Colon (tissue), 2 donors: Measurements from ENCODE around the gene PRDM2.

Experiments used
- FAIRE-seq: peaks from 2 replicates; lab custom pipeline; 2012; peaks lifted over from hg19 to GRCh38; lab: Jason Lieb, UNC
- donor health status: control.
- donor health status: control.

PRDM2 gene

DNA sequence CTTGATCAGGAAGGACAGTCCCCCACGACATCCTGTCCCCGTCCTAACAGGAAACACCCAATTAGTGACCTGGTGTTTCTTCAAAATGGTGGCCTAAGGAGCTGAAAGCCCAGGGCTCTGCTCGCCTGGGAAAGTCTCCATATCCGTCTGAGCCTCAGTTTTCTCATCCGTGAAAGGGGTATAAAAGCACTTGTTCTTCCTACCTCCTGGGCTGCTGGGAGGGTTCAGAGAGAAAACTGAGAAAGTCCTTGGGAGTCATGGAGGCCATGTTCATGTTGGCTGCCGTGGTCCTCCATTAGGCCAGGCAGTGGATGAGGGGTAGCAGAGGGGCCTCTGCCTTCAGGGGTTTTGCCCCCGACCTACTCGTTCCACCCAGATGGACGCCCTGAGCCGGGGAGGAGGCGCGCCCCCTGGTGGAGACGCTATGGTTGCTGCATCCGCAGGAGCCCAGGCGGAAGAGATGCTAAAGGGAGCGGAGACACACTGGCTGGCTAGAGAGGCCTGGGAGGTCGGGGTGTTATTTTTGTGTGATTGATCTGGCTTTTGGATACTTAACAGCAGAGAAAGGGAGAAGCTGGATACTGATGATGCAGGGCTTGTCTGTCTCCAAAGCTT is 113.5 kb downstream of the PRDM2 start:
- no peak for FAIRE-seq

DNA sequence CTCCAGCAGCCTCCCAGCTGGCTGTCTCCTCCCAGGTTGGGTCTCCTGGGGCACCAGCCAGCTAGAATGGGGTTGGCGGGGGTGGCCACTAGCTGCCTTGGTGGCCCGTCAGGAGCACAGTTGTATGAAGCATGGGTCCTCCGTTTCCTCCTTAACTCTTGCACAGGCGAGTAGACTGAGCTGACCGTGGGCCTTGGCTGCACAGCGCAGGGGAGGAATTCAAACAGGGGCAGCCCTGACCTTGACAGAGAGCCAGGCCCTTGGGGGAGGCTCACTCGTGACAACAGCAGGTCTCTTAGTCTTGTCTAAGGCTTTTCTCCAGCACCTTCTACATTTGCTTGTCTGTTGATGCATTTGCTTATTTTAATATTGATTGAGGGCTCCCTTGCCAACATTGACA is 114.1 kb downstream of the PRDM2 start:
- FAIRE-seq, result no peak

DNA sequence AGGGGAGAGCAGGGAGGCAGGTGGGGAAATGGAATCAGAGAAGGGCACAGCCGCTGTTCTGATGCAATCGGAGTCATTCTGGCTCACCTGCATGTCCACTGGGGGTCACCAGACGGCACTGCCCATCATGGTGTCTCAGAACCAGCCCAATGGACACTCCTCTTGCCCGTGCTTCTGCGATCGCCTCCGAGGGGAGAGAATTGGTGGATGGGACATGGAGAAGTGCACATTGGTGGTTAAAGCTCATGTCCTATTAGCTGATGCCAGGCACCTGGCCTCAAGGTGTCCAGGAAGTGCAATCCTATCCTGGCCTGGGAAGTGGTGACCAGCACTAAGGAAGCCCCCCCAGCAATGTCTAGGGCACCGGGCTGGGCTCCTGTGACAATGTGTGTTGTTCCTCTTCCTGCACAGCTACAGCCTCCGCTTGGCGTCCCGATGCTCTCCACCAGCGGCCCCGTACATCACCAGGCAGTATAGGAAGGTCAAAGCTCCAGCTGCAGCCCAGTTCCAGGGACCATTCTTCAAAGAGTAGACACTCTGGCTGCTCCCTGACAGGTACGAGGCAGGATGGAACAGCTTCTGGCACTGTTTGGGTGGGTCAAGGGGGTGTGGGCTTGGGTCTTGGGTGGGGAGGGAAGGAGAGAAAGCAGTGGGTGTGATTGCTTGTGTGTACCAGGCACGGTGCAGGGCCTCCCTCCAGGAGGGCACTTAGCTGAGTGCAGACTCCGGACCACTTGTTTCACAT is 116.2 kb downstream of the PRDM2 start:
- FAIRE-seq, result no peak

DNA sequence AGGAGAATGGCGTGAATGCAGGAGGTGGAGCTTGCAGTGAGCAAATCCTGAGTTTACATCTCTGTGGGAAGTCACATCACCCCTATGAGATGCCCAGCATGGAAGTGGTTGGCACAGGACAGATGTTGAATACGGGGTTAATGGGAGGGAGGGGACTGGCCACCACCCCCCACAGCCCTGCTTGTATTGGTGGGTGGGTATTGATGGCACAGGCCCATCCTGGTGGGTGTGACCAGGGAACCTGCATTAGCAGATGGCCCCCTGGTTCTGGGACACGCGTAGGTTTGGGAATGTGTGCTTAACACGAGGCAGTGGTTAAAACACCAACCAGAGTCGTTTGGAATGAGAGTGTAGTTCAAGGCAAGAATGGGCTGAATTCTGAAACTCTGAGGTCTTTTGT is 117.9 kb downstream of the PRDM2 start:
- FAIRE-seq, result no peak

DNA sequence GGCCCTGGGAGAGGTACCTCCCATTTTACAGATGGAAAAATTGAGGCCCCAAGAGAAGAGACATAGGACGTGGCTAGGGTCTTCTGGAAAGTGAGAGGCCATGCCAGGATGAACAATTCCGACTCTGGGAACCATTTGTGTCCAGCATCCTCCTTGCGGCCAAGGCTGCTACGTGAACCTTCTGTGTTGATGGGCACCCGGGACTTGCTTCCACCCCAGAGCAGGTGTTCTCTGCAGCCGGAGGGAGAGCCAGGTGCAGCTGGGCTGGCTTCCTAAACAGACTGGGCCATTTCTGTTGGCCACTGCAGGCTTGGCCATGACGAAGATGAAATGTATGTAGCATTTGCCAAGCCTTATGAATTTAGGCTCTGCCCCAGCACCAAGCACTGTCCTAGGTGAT is 118.9 kb downstream of the PRDM2 start:
- no peak for FAIRE-seq

DNA sequence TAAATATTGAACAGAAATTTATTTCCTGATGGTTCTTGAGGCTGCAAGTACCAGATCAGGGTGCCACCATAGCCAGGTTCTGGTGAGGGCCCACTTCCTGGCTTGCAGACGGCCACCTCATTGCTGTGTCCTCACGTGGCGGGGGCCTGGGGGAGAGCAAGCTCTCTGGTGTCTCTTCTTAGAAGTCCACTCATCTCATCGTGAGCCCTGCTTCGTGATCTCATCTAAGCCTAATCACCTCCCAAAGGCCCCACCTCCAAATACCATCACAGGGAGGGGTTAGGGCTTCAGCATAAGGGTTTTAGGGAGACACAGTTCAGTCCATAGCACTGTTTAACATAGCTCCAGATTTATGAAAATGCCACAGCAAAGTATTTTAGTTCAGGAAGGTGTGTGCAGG is 119.7 kb downstream of the PRDM2 start:
- FAIRE-seq, result no peak

DNA sequence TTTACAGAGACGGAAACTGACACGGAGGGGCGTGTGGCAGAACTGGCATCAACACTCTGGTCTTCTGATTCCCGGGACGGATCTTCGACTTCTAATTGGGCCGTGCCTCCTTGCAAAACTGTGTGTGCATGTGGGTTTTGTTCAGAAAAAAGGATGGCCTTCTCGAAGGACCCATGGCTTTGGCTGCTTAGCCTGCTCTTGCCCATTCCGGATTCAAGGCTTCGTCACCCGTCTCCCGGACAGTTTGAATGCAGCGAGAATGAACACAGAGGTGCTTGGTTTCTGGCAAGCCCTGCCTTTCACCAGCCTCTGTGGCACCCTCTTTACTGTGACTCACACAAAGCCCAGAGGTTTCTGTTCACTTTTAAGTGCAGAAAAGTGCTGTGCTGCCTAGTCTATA is 120.1 kb downstream of the PRDM2 start:
- FAIRE-seq, result no peak

DNA sequence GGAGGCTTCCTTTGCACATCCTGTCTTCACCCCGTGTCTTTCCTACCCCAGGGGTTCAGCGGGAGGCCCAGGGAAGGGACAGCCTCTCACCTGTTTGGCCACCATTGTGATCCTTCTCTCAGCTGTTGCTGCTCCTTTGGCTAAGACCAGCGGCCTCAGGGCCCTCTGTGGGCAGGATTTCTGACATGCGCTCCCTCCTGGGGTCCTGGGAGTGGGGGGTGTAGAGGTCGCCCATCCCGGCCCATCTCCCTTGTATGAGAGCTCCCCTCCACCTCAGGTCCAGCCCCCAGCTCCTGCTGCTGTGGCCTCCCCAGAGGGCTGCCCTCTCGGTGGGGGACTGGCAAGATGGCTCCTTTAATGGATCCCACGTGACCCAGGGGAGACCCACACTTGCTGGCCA is 120.5 kb downstream of the PRDM2 start:
- no peak for FAIRE-seq

DNA sequence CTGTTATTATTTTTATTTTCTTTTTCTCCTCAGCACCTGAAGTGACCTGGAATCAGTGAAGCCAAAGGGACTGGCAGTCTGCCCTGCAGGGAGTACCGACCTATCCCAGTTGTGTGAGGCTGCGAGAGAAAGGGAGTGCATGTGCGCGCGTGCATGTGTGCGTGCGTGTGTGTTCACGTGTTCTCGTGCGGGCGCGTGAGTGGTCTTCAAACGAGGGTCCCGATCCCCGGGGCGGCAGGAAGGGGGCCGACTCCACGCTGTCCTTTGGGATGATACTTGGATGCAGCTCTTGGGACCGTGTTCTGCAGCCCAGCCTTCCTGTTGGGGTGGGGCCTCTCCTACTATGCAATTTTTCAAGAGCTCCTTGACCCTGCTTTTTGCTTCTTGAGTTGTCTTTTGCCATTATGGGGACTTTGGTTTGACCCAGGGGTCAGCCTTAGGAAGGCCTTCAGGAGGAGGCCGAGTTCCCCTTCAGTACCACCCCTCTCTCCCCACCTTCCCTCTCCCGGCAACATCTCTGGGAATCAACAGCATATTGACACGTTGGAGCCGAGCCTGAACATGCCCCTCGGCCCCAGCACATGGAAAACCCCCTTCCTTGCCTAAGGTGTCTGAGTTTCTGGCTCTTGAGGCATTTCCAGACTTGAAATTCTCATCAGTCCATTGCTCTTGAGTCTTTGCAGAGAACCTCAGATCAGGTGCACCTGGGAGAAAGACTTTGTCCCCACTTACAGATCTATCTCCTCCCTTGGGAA is 123.3 kb downstream of the PRDM2 start:
- FAIRE-seq, result no peak

DNA sequence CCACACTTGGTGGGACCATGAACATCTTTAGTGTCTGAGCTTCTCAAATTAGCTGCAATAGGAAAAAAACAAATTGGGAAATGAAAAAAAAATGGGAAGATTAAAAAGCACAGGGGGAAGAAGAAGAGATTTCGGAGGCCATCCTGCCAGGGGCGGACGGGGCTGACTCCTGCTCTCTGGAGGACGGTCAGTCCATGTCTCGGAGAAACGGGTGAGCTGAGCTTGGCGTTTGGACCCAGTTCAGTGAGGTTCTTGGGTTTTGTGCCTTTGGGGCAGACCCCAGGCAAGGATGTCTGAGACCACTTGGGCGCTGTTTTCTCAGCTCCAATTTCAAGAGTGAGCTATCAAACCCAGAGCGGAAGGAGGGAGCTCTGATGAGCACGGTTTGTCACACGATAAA is 123.9 kb downstream of the PRDM2 start:
- no peak for FAIRE-seq

DNA sequence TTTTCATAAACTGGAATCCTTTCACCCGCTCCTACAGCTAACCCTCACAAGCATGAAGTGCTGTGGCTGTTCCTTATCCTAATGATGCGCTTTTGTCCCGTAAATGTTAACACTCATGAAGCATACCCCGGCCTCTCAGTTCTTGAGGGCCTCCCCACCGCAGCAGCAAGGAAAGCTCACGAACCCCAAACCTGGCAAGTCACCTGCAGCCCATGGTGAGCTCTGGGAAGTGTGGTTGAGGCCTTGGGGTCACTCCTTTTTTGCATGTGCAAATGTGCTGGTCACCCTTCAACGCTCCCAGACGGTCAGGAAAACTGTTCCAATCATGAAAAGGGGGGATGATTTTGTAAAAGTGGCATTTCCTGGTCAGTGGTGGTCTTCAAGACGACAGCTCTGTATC is 124.6 kb downstream of the PRDM2 start:
- no peak for FAIRE-seq

DNA sequence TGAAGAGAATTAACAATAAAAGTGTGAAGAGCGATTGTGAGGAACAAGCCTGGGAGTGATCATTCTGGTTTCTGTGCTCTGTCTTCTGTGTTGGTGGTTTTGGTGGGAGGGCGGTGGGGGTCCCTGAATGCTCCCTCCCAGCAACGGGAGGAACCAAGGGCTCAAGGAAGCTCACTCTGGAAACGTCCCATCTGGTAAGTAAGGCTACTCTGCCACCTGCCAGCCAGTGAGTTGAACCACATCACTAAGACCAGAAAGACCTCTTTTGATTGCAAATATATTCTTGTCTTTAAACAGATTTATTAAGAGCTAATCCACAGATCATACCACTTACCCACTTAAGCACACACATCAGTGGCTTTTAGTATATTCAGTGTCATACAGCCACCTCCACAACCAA is 125.0 kb downstream of the PRDM2 start:
- FAIRE-seq, result no peak

DNA sequence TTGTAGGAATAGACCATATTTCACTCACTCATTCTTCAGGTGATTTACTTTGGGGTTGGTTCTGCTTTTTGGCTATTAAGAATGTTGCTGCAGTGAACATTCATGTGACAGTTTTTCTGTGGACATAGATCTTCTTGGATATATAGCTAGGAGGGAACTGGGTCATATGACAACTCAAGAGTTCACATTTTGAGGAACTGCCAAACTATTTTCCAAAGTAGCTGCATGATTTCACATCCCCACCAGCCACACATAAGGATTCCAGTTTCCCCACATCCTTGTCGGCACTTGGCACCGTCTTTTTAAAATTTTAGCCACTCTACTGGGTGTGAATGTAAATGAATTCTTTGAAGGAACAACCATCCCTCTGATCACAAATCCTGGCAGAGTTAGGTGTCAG is 126.0 kb downstream of the PRDM2 start:
- FAIRE-seq, result no peak

DNA sequence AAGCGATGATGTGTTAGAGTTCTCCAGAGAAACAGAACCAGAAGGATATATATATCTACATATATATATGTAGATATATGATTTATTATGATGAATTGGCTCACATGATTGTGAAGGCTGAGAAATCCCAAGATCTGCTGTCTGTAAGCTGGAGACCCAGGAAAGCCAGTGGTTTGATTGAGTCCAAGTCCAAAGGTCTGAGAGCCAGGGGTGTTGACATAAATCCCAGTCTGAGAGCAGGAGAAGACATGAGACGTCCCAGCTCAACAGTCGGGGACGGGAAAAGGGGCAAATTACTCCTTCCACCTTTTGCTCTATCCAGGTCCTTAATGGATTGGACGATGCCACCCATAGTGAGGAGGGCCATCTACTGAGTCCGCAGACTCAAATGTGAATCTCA is 126.6 kb downstream of the PRDM2 start:
- no peak for FAIRE-seq

DNA sequence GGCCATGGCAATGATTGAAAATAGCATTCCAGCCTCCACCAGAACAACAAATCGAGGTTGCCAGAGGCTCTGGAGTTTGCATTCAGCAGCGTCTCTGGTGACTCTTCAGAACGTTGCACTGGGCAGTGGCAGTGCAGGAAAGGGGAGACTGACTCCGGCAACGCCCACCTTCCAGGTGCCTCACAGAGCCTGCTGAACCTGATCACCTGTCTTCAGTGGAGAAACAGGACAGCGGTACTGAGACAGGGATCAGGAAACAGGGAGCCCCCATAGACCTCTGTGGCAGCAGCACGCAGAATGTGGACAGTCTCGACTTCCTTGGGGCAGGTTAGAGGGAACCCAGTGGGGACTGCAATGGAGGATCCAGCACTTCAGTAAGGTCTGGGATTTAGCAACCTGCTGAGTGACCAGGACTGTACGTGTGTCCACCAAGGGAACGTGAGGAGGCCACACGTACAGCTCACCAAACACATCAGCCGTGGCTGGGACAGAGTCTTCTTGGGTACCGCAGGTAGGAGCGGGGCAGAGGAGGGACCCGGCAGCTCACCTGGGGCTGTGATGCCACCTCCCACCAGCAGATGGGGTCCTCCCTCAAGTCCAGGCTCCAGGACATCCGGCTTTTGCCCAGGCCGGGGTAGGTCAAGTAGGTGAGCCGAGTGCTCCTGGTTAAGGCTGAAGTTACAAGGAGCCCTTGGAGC is 128.6 kb downstream of the PRDM2 start:
- no peak for FAIRE-seq

DNA sequence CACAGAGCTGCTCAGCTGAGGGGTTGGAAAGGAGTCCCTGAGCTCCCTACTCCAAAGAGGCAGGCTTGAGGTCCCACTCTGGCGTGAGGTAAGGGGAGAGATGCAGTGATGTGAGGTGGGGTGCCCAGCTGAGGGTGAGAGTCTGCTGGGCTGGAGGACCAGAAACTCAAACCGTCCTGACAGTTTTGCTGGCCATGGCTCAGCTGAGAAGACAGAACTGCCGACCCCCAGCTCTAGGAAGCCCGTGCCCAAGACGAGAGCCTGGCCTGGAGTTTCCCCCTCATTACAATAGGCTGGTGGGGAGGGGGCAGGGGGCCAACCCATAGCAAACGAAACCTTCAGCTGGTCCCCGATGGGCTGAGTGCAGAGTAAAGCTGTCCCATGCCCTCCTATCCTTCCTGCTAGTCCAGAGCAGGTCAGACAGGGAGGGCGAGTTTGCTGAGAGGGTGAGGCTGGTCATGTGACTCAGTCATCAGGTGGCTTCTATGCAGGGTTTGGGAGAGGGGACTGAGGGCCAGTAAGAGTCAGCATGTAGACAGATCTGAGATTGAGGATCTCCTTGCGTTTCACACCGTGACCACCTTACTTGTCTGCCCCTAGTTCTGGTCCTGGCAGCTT is 129.3 kb downstream of the PRDM2 start:
- no peak for FAIRE-seq

DNA sequence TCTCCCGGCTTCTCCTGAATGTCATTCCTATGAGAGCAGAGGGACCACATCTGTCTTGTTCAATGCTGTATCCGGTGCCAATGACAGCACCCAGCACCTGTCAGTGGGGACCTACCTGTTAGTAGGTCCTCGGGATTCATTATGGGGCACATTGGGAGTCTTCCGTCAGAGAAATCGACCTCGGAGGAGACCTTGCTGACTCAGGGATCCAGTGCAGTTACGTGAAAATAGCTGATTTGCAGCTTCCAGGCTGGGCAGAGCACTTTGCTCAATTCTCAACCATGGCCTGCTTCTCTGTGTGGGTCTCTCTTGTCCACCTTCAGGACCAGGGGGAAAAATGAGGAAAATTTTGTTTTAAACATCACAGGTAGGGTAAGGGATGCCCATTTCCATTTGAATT is 130.2 kb downstream of the PRDM2 start:
- FAIRE-seq, result no peak

DNA sequence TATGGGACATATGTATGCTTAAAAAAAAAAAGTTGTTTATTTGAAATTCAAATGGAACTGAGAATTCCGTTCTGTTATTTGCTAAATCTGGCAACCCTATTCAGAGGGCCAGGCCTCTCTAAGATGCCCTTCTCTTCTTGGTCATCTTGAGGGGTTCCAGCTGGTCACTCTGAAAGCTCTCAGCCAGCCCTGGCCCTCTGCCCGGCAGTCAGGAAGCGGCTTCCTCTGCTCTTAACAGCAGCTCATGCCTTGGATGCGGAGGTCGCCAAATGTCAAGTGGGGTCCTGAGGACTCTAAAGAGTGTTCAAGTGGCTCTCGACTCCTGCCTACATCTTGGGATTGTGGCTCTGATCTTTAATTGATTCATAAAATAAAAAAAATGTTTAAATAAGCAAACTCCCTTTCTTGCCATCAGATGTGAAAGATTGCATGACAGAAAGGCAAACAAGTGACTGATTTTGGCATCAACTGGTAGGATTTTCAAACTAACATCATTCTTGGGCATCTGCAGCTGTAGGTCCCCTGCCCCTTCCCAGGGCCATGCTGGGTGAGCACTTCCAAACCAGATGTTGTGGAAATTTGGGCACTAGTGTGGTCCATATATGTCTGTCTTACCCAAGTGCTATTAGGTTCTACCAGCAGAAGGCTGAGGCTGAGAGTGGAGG is 130.8 kb downstream of the PRDM2 start:
- no peak for FAIRE-seq

DNA sequence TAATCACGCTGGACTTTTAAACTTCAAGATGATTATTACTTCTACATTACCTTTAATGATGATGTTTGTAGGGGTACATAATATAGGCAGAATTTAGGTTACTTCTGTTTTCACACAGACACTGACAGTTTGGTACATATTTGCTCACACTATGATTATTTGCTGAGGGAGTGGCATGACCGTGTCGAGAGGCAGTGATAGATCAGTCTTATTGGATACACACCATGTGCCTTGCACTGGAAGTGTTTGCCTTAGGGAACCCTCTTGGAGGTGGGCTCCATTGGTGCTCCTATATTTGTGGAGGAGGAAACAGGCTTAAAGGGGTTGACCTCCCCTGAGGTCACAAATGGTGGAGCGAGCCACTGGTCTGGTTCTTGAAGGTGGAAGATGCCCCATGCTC is 132.1 kb downstream of the PRDM2 start:
- FAIRE-seq, result no peak

DNA sequence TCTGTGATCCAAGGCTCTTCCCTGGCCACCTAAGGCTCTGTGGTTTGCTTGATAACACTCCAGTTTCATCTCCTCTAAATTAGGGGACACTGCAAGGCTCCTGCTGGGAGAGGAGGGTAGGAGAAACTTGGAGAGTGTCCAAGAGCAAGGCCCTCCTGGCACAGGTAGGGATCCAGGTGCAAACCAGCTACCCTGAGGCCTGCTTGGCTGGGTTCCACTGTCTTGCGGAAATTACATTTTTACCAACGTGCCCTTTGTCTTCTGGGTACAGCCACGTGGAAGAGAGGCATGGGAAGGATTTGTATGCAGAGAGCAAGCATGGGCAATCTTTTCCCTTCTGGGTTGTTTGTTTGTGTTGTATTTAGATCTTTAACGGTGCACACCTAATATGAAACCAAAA is 132.5 kb downstream of the PRDM2 start:
- no peak for FAIRE-seq

DNA sequence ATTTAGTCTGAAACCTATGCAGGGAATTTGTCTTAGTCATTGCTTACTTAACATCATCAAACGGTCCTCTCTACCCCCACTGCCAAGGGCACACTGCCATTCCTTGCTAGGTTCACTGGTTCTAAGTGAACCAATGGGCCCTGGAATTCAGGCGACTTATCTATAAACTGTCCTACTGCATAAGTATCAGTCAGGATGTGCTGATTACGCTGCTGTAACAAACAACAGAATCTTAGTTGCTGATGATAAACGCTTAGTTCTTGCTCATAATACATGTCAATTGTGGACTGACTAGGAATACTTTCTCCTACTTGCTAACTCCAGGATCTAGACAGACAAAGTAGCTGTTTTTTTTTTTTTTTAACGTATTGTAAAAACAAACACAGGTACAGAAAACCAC is 136.1 kb downstream of the PRDM2 start:
- no peak for FAIRE-seq

DNA sequence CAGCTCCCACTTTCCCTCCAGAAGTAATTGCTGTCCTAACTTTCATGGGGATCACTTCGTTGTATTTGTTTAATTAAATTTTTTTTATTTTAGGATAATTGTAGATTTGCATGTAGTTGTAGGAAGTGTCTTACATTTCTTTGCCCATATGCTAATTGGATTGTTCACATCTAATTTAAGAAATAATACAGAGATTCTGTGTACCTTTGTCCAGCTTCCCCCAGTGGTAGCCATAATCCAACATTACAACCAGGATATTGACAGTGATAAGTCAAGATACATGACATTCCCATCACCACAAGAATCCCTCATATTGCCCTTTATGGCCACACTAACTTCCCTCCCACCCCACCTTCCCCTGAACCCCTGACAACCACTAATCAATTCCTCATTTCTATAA is 136.6 kb downstream of the PRDM2 start:
- no peak for FAIRE-seq
